GM18526 (cell line): ENCODE results near the gene POLR3H.

Source experiments
- POLR2A ChIP-seq: IDR thresholded peaks from 3 replicates; pipeline ENCODE4 v1.6.1; 2011; ENCODE audit not compliant: insufficient read length; ENCODE audit errors: extremely low read depth

POLR3H gene

DNA sequence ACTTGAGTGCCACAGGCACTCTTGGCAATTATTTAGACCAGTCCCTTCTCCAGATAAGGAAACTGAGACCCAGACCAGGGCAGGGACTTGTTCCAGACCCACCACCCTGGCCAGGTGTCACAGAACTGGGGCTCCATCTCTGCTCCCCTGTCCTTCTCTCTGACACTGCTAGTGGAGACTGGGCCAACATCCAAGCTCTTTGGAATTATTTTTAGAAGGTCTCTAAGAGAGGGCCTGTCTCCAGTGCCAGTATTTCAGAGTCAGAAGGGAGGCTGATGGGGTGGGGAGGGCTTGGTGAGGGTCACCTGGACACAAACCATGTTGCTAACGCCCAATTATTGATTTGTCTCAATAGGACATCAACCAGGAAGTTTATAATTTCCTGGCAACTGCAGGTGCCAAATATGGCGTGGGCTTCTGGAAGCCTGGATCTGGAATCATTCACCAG is 32.7 kb downstream of the POLR3H start:
- no peak for TF ChIP-seq POLR2A

DNA sequence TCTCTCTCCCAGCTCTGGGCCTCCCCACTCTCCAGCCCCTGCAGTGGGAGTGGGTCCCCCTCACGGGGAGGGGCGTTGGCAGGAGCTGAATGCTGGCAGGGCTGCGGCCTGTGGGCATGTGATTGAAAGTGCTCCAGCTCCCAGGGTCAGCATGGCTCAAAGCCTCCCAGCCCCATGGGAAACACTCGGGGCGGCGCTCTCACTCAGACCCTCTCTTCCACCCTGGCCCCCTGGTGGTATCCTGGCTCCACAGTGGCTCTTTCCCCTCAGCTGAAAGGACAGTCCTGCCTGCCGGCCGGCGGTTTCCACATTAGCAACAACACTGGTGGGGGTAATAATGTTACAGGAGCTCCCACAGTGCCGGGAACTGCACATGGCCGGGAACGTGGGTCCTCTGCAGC is 35.5 kb downstream of the POLR3H start:
- TF ChIP-seq POLR2A = no peak

- TF ChIP-seq POLR2A = no peak
Observed at GRCh38 chr22:41507330-41508063, 36.8 kb downstream of the POLR3H start.

GRCh38 chr22:41505511-41506220 is 38.6 kb downstream of the POLR3H start:
- TF ChIP-seq POLR2A = no peak

DNA sequence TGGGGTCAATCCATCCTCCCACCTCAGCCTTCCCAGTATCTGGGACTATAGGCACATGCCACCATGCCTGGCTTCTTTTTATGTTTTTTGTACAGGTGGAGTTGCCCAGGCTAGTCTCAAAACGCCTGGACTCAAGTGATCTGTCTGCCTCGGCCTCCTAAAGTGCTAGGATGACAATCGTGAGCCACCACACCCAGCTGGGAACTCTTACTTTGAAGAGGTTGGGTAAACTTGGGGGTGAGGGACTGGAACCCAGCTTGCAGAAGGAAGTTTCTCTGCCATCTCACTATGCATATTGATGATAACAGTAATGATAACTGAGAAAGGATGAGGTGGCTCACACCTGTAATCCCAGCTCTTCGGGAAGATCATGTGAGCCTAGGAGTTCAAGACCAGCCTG is 39.5 kb downstream of the POLR3H start:
- TF ChIP-seq POLR2A = no peak

- no peak for TF ChIP-seq POLR2A
Observed at GRCh38 chr22:41504397-41504796, 39.9 kb downstream of the POLR3H start.

DNA sequence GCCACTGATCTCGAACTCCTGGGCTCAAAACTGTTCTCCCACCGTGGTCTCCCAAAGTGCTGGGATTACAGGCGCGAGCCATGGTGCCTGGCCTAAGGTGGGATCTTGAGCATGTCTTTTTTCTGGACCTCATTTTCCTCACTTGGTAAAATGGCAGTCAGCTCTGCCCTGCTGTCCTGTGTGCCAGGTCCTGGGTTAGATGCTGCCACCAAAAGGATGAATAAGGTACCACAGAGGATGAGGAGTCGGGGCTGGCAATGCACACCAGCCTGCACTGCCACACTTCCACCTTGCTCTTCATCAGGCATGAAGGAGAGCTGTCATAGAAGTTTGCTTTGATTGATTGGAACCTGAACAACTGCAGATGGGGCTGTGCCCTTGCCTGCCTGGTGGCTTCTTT is 43.1 kb downstream of the POLR3H start:
- no peak for TF ChIP-seq POLR2A

GRCh38 chr22:41500303-41500702 is 44.0 kb downstream of the POLR3H start:
- TF ChIP-seq POLR2A = no peak

GRCh38 chr22:41499624-41500280 is 44.5 kb downstream of the POLR3H start:
- TF ChIP-seq POLR2A = no peak

- TF ChIP-seq POLR2A = no peak
Observed at GRCh38 chr22:41498303-41498835, 45.9 kb downstream of the POLR3H start.

- no peak for TF ChIP-seq POLR2A
Observed at GRCh38 chr22:41491374-41492100, 52.7 kb downstream of the POLR3H start.

DNA sequence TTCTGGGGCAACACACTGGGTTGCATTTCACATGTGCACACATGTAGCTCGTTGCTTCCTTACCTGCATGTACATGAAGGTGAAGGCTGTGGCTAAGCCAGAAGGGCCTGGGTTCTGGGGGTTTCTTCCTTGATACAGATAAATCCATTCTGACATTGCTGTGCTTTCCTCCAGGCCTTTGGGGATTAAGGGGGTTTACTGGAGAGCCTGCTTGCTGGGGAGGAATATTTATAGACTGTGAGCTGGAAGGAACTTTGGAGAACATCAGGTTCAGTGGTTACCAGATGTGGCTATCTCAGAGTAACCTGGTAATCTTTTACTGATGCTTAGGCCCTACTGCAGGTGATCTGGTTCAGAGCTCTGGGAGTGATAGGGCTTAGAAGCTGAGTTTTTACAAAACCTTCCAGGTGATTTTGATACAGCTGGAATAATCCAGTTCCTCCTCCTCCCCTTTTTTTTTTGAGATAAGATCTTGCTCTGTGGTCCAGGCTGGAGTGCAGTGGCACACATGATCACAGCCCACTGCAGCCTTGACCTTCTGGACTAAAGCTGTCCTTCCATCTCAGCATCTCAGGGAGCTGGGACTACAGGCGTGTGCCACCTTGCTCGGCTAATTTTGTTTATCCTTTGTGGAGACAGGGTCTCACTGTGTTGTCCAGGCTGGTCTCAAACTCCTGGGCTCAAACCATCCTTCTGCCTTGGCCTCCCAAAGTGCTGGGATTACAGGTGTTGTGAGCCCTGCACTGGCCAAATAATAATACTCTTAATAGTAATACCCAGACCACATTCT is 55.5 kb downstream of the POLR3H start:
- no peak for TF ChIP-seq POLR2A

- no peak for TF ChIP-seq POLR2A
Observed at GRCh38 chr22:41488076-41488475, 56.2 kb downstream of the POLR3H start.

- no peak for TF ChIP-seq POLR2A
Observed at GRCh38 chr22:41487037-41487935, 57.0 kb downstream of the POLR3H start.

DNA sequence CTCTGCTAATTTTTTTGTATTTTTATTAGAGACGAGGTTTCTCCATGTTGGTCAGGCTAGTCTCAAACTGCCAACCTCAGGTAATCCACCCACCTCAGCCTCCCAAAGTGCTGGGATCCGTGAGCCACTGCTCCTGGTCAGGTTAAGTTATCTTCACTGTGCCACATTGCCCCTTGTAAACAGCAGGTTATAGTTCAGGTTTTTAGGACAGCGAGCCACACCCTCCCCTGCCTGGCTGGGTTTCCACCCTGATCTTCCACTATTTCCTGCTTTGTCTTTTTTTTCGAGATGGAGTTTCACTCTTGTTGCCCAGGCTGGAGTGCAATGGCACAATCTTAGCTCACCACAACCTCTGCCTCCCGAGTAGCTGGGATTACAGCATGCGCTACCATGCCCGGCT is 59.2 kb downstream of the POLR3H start:
- no peak for TF ChIP-seq POLR2A
